ENCODE results near the gene IER5L.

Gene IER5L

DNA sequence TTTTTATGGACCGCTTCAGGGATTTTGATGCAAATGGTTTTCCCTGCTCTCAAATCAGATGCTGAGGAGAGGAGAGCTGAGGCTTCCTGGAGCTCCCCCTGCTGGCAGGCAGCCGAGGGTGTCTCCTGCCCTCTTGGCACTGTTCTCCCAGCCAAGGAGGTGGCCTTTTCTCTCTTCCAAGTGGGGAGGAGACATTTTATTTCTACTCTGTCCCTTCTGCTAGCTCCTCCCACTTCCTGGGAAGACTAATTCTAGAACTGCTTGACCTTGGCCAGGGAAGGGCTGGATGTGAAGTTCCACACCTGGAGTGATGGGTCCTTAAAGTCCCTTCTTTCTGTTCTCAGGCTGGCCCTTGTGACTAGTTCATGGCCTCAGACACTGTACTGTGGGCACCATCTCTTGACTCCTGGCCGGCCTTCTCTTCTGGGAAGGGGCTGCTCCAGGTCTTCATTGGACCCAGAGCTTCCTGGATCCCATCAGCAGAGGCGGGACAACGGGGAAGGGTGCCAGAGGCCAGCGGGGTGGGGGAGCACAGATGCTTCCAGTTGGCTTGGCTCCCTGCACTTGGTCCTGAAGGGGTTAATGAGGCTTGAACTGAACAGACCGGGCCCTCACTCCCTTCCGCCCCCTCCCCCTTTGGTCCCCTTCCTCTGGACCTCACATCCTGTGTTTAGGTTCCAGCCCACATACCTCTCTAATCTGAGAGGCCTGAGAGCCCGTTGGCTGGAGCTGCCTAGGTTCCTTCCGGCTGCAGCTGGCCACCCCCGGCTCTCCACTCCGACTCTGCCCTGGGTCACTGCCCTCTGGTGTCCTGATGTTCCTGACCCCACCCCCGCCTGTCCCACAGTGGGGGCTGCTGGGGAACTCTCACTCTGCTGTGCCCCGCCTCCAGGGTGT lies 34.8 kb downstream of the IER5L start:
- DNase-seq, result peak; percentile 78
- H3K27me3 ChIP-seq, result no peaks in the 10 kb centered on the region
- H3K4me1 ChIP-seq, result peaks cover 30% of the 10 kb centered on the region
- H3K9me3 ChIP-seq, result no peaks in the 10 kb centered on the region
- H3K4me3 ChIP-seq (ENCODE audit: low read depth, low read length), result no peak overlapping the region
- TF ChIP-seq, protein P1, sequence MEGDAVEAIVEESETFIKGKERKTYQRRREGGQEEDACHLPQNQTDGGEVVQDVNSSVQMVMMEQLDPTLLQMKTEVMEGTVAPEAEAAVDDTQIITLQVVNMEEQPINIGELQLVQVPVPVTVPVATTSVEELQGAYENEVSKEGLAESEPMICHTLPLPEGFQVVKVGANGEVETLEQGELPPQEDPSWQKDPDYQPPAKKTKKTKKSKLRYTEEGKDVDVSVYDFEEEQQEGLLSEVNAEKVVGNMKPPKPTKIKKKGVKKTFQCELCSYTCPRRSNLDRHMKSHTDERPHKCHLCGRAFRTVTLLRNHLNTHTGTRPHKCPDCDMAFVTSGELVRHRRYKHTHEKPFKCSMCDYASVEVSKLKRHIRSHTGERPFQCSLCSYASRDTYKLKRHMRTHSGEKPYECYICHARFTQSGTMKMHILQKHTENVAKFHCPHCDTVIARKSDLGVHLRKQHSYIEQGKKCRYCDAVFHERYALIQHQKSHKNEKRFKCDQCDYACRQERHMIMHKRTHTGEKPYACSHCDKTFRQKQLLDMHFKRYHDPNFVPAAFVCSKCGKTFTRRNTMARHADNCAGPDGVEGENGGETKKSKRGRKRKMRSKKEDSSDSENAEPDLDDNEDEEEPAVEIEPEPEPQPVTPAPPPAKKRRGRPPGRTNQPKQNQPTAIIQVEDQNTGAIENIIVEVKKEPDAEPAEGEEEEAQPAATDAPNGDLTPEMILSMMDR (IDR thresholded peaks at IDR 0.05; ENCODE audit: low read depth, low read length), result peak; percentile 97
- H3K36me3 ChIP-seq, result peaks cover 26% of the 10 kb centered on the region

DNA sequence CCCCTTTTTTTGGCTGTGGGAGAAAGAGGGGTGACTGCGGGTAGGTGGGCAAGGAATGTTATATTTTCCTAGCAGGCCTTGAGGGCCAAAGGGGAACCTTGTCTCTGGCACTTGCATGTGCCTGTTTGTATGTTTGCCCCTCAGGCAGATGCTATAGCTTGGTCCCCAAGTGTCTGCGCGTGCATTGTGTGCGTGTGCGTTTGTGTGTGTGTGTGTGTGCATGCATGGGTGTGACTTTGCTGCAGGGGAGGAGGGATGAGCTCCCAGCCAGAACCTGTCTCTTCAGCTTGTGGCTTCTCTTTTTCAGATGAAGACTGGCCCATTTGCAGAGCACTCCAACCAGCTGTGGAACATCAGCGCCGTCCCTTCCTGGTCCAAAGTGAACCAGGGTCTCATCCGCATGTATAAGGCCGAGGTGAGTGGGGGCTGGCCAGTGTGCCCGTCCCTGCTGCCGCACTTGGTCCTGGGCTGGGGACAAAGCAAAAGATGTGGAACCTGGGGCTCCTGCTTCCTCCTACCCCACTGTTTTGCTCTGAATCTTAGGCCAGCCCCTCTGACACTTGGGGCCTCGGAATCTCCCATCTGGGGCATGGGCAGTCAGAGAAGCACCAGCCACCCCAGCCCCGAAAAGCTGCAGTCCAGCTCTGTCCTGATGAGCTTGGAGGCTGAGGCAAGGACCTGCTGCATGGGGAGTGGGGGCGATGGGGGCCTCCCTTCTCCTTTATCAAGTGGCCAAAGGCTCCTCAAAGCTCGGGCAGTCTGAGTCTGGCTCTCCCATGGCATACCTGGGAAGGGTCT lies 35.7 kb downstream of the IER5L start:
- Histone ChIP-seq H3K4me1 (peaks cover 30% of the 10 kb centered on the region), H3K27me3 (no peaks in the 10 kb centered on the region), H3K9me3 (no peaks in the 10 kb centered on the region), H3K36me3 (peaks cover 26% of the 10 kb centered on the region), H3K4me3 (ENCODE audit: low read depth, low read length) (no peak overlapping the region)
- TF ChIP-seq, protein P1 (IDR thresholded peaks at IDR 0.05; ENCODE audit: low read depth, low read length), result no peak
- no peak for DNase-seq

DNA sequence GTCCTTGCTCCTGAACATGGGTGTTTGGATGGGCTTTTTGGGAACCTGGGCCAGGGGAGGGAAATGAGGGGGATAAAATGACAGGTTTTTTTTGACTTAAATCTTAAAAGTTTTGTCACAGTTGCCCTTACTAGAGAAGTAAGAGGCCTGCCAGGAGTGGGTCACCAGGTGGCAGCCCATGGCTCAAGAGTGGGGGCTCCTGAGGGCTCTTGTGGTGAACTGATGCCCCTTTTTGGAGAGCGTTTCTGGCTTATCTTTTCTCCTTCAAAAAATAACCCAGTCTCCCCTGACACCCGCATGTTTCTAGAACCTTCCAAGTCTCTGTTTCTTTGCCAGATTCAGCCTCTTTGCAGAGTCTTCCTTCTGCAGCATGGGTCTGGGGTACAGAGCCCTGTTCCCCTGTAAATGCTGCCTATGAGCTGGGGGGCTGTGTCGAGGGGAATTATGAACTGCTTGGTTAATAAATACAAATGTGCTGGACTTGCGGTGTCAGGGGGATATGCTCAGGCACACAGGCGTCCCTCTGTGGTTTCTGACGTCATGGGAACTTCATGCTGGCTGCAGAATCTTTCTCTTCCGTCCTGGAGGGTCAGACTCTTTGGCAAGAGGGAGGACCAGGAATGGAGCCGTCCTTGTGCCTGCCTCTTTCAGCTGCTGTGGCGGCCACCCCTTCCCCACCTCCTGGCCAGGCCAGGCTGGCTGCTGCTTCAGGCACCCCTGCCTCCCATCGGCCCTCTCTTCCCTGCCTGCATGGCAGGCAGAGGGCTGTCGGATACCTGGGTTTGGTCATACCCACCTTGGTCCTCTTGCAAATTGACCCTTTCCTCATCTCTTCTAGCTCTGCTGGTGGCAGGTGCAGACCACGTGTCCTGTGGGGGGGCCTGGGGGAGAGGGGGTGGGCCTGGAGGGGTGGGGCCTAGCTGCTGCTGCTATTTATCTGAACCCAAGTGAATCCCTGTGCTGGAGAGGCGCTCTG lies 36.7 kb downstream of the IER5L start:
- H3K36me3 ChIP-seq, result peaks cover 29% of the 10 kb centered on the region
- H3K4me3 ChIP-seq (ENCODE audit: low read depth, low read length), result no peak overlapping the region
- H3K4me1 ChIP-seq, result peaks cover 30% of the 10 kb centered on the region
- no peaks in the 10 kb centered on the region for H3K9me3 ChIP-seq
- no peaks in the 10 kb centered on the region for H3K27me3 ChIP-seq
- TF ChIP-seq, protein P1 (IDR thresholded peaks at IDR 0.05; ENCODE audit: low read depth, low read length), result no peak
- DNase-seq, result no peak

DNA sequence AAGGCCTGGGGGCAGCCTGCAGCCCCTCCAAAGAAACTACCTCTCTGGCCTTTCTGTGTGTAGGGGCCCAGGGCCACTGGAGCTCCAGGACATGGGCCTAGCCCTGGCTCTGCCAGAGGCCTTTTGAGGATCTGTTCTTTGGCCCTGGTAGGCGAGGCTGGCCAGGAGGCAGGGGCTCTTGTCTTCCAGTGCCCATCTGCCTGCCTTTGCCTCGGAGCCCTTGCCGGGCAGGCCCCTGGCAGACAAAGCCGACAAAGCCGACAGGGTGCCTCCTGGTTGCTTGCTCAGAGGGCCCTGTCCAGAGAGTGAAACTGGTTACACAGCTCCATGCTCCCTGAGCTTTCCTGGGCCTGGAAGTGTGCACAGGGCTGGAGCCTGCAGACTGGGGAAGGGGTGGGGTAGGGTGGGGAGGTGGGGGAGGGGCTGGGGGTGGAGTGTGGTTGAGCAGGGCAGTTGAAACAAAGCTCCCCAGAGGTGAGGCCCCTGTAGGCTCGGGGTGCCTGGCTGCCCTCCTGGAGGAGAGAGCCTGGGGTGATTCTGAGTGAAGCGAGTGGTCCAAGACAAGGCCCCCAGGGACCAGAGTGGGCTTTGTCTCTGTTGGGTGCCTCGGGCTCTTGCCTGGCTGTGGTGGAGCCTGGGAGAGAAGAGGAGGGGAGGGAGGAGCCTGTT lies 37.5 kb downstream of the IER5L start:
- TF ChIP-seq, protein P1 (IDR thresholded peaks at IDR 0.05; ENCODE audit: low read depth, low read length), result no peak
- H3K36me3 ChIP-seq, result peaks cover 31% of the 10 kb centered on the region
- H3K27me3 ChIP-seq, result no peaks in the 10 kb centered on the region
- H3K9me3 ChIP-seq, result no peaks in the 10 kb centered on the region
- peaks cover 30% of the 10 kb centered on the region for H3K4me1 ChIP-seq
- H3K4me3 ChIP-seq (ENCODE audit: low read depth, low read length), result peak overlapping the region; percentile 58
- peak; percentile 70 for DNase-seq

DNA sequence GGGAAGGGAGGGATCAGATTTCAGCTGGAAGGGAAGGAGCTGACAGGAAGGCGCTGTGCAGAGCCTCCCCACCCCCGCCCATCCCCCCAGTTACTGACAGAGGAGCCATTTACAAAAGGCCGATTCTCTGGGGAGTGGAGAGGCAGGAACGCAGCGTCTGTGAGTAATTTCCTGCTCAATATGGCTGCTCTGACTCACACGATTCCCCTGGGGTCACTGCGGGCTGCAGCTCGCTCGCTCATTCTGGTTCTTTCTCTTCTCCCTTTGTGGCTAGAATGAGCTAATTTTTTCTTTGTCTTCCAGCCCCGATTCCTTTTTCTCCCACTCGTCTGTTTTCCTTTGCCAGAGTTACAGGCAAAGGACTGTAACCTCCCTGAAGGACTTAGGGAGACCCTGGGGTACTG lies 38.1 kb downstream of the IER5L start:
- Histone ChIP-seq H3K36me3 (peaks cover 31% of the 10 kb centered on the region), H3K4me3 (ENCODE audit: low read depth, low read length) (peak overlapping the region; percentile 58), H3K9me3 (no peaks in the 10 kb centered on the region), H3K27me3 (no peaks in the 10 kb centered on the region), H3K4me1 (peaks cover 30% of the 10 kb centered on the region)
- TF ChIP-seq, protein P1 (IDR thresholded peaks at IDR 0.05; ENCODE audit: low read depth, low read length), result no peak
- peak; percentile 97 for DNase-seq

Data from BE2C (cell line).